Eye (tissue), 1 donor: ENCODE results near the gene RFT1.
"Not testable (repeated sequence)": the region's sequence is repeated elsewhere in the genome, so short reads cannot be mapped to it uniquely, and the experiment has no call there.

Experiments used
- DNase-seq: peaks from one replicate; pipeline ENCODE4 v3.0.0-alpha.2; 2015

The RFT1 gene

DNA sequence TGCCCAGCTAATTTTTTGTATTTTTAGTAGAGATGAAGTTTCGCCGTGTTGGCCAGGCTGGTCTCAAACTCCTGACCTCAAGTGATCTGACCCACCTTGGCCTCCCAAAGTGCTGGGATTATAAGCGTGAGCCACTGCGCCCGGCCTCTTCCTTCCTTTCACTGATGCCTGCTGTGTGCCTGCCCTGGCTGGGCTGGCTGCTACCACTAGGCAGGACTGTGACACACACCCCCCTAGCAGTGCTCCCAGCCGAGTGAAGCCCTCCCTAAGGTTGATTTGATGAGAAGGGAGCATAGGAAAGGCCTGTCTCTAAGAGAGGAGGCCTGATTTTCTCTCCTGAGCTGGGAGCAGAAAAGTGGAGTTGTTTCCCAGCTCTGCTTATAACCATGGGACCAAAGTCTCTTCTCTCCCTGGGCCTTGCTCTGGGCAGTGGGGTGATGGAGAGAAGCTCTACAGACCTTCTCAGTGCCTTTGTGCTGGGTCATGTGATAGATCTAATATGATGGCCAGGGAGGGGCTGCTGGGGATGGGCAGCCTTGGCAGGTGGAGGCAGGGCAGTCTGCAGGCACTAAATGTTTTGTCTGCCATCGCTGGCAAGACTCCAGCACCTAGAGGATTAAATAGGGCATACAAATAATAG is 64.3 kb downstream of the RFT1 start:
- DNase-seq = no peak

DNA sequence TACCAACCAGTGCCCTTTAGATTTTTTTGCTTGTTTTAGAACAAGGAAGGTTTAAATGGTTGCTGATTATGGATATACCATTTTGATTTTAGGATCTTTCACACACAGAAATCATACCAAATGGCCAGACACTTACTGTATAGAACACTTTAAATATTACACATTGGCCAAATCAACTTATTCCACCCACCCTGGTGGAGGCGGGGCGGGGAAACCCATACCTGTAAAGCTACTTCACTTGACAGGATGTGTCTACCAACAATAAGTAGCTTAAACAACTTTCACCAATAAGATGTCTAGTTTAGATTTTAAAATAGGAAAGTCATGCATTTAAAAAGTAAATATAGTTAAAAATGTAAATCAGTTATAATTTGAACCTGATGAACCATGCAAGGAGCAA is 67.3 kb downstream of the RFT1 start:
- DNase-seq = no peak

DNA sequence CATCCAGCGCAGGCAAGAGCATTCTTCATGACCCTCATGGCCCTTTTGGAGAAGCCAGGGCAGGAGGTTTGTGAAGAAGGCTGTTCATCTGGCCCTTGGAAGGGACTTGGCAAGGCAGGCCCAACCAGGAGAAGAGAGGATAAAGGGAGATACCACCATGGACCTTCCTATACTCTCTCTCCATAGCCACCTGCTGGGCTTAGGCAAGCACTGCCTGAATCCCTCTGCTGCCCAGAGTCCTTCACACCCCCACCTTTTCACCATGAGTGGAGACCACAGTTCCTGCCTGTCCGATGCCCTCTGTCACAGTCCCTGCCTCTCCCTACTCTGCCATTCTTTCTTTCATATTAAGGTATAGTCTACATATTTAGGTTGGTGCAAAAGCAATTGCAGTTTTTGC is 73.8 kb downstream of the RFT1 start:
- DNase-seq = no peak

DNA sequence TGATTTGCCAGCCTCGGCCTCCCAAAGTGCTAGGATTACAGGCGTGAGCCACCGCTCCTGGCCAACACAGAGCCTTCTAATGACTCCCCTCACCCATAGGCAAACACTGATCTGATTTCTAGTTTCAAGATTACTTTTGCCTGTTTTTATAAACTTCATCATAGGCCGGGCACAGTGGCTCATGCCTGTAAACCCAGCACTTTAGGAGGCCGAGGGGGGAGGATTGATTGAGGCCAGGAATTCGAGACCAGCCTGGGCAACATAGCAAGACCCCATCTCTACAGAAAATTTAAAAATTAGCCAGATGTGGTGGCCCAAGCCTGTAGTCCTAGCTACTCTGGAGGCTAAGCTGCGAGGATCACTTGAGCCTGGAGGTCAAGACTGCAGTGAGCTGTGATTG is 76.0 kb downstream of the RFT1 start:
- not testable (repeated sequence) for DNase-seq

DNA sequence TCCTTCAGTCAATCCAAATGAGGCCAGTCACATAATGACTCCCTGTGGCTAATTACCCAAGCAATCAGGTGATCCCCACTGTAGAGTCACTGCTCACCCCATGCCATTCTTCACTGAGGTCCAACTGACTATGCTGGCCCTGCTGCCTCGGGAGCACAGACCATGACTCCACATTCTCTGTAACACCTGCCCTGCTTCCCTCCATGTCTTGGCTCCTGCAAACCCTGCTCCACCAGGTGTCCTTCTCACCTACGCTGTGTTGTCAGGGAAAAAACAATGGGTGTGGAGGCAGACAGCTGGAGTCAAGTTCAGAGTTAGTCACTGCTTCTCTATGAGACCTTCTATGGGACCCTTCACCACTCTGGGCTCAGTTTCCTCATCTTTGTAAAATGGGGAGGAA is 78.3 kb downstream of the RFT1 start:
- no peak for DNase-seq

DNA sequence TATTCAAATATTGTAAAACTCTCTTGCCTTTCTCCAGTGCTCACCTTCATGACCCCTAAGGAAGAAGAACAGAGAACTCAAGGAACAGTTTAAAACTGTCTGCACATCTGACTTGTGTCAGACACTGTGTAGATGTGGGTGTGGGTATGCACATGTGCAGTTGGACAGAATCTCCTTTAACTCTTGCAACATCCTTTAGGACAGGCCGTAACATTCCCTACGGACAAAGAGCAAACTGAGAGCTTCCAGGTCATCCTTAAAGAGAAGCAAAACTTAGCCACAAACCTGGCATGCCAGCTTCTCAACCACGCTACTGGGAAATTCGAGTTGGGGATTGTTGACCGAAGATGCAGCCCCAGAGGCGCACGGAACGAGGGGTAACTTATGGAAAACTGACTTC is 80.2 kb downstream of the RFT1 start:
- DNase-seq = no peak

DNA sequence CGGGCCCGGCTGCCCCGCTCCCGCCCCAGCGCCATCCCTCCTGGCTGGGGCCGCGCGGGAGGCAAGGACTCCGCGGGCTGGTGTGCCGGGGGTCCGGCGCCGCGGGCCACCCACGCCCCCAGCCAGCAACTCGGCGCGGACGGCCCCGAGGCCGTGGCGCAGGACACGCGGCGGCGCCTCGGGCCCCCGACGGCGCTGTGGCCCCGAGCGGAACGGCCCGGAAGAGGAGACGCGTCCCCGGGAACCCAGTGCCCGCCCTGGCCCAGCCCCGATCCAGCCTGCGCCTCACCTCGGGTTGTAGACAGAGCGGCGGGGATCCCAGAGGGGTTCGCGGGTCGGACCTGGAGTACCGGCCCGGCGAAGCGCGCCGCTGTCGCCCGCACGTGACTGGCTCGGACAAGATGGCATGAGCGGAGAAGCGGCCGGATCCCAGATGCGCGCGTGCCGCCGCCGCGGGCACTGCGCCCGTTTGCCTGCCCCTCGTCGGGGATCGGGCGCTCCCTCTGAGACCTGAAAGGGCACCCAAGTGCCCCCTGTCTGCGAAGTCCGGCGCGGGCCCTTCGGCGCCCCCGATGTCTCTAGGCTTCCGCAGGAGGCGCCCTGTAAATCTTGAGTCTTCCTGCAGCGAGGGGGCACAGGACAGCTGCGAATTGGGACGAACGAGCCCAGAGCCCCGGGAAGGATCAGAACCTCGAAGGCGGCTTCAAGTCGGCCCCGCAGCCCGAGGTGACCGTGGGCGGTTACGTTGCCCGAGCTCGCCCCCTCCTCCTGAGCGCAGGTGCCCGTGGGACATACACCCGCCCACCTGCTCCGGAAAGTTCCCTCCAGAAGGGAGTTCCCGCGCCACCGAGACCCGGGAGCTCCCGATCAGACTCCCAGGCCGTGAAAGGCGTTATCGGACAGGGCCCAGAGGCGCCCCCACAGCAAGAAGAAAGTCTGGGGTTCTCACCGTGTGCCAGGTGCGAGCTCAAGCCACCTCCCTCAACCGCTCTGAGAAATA is 83.8 kb downstream of the RFT1 start:
- DNase-seq = peak; percentile 83

DNA sequence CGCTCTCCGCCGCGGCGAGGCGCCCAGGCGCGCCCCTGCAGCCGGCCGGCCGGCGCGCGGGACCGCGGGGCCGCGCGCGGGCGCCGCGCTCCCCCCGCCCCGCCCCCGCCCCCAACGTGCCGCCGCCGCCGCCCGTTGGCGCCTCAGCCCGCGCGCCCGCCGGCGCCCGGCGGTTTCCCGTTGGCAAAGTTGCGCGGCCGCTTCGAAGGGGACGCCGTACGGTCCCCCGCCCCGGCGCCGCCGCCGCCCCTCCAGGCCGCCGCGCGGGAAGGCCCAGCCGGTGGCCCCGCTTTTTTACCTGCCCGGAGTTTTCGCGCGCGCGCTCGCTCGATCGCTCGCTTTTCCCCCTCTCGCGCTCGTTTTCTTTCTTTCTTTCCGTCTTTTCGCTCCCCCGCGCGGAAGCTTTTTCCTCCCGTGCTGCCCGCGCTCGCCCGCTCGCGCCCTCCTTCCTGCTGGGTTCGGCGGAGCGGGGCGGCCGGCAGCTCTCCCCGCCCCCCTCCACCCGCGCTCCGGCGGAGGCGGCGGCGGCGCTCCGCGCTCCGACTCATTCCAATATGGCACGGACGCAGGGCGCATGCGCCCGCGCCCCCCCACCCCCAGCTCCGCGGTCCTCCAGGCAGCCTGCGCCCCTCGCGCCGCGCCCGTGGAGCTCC is 84.6 kb downstream of the RFT1 start, which contains the start of gene SFMBT1:
SFMBT1 (minus strand) TSS at position 556 of the 653 bp plus-strand sequence. CDS start 76,945 bp downstream, outside the sequence.
- DNase-seq = peak; percentile 88

DNA sequence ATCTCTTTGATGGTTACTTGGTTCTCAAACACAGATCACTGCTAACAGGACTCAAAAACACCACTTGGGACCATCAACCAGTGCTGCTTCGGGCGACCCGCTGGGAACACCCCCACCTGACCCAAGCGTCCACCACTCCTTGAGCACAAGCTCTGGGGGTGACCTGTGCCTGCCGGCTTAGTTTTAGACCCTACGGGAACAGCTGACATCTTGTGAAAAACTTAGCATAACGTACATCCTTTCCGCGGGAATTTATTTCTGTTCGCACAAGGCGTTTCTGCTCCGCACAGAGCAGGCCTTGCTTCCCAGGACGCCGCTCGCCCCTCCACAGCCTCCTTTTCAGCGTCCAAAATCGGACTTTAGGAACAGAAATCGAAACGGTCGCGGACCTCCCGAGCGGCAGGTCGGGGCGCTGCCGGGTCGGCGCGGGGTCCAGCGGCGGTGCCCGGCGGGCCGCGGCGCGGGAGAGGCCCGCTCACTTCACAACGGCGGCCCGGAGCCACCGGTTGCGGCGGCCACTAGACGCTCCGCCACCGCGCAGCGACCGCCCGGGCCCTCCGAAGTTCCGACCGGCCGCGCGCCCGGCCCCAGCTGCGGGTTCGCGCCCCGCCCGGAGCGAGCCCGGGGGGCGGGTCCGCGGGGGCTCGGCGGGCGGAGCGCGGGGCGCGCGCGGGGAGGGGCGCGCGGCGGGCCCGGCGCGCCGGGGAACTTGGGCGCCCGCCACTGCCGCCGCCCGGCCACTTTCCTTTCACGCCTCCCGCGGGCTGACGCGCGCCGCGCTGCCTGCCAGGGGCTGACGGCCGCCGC is 85.3 kb downstream of the RFT1 start:
- peak; percentile 80 for DNase-seq

DNA sequence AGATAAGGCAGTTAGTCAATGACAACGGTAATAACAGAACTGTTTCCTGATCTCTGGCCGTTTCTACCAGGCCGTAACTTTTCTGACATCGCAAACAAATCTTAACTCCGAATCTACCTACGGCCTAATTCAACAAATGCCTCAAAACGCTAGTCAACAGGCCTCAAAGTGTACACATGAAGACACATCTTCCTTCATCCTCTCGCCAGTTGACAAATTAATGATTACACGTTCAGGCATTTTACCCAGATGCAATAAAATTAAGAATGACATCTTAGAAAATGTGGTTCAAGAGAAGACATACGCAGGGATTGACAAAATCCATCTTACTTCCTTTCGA is 85.9 kb downstream of the RFT1 start:
- no peak for DNase-seq

DNA sequence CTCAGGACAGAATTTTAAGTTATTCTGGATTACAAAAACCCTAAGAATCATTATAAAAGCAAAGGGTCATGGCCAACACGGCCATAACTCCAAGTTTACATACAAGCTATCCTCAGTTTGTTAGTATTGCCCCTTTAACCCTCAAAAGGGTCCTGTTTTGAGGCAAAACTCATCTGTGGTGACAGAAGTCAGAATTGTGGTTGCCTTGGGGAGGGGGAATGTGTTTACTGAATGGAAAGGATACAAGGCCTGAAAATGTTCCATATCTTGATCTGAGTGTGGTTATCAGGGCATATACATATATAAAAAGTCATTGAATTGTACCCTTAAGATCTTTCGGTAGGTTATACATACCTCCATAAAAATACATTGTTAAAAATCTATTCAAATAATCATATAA is 86.5 kb downstream of the RFT1 start:
- no peak for DNase-seq

DNA sequence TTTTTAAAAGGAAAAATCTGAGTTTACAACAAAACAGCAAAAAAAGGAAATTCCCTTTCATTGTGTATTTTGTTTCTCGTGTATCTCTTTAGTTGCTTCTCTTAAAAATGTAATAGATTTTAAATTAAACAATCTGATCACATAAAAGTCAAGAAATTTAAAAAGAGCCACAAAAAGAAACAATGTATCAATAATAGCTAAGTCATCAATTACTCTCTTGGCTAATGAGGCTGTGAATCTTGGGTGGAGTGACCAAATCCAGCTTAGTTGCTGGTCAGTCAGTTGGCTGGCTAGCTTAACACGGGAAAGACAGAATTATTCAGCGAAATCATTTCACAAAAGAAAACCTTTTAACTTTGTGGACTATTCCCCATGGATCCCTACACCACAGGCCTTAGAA is 87.6 kb downstream of the RFT1 start:
- no peak for DNase-seq

DNA sequence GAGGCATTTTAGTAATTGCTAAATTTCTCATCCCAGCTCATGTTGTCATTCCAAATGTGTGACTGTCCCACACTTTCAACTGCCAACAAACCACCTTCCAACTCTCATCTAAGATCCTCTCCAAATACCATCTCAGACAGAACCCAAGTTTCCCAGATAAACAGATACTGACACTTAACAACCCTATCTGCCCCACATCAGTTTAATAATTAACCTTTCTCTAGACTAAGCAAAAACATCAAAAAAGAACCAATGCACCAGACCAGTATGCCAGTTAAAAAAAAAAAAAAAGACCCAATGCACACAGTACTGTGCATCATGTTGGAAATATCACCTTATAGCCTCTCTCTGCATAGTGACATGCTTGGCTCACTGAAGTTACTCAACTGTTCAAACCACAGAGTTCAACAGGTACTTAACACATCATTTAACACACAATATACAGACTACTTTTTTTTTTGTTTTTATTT is 89.8 kb downstream of the RFT1 start:
- DNase-seq = no peak

DNA sequence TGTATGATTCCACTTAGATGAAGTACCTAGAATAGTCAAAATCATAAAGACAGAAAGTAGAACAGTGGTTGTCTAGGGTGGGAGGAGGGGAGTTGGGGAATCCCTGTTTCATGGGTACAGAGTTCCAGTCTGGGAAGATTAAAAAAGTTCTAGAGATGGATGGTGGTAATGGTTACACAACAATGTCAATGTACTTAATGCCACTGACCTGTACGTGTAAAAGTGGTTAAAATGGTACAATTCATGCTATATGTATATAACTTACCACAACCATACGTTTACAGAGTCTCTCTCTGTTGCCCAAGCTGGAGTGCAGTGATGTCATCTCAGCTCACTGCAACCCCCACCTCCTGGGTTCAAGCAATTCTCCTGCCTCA is 90.9 kb downstream of the RFT1 start:
- DNase-seq = no peak

DNA sequence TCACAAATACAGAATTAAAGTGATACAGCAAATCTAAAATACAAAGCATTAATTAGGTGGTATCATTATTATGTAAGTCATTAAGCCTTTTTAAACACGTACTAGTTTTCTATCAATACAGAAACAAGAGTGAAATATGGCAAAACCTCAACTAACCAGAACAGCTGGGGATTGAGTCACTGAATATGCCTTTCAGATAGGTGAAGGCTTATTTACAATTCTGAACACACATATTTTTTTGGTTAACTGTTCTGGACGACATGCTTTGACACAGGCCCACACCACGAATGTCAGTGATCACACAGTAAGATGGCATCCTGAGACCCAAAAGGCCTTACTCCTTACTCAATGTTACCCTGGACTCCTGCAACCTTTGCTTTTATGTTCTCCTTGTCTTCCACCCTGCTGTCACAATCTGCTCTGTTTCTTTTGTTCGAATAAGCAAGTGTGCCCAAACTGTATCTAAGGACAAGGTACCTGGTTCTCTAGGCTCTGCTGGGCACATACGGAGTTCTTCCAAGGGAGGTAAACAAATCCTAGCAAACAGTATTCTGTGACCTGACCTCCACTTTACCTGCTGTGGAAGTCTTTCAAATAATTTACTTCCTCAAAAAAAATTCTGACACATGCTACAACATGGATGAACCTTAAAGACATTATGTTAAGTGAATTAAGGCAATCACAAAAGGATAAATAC is 91.4 kb downstream of the RFT1 start:
- no peak for DNase-seq
